Endometrial microvascular endothelial cells (primary cell): ENCODE data around the gene PDGFRB. TPM values are rescaled to one million over a fixed set of nuclear protein-coding genes. Genes with fewer than 3 reads are reported as not detected.

Experiments
- in situ Hi-C: cut with HindIII; loops from 2 replicates; pipeline ENCODE4 v1.10.0; 2017; ENCODE audit warnings: low sequenced_read_pairs, low pct_unique_long_range_greater_than_20kb; ENCODE audit errors: inconsistent ontology term
- total RNA-seq: library from RNA; depleted of rRNA; stranded (reverse); fragments of >200 nt; gene quantifications from one replicate; pipeline ENCODE4 v1.2.3, GENCODE V29; 2015; ENCODE audit errors: inconsistent ontology term

The PDGFRB gene
- total RNA-seq, 1 donor from 2014 or later, result 2.8 TPM

DNA sequence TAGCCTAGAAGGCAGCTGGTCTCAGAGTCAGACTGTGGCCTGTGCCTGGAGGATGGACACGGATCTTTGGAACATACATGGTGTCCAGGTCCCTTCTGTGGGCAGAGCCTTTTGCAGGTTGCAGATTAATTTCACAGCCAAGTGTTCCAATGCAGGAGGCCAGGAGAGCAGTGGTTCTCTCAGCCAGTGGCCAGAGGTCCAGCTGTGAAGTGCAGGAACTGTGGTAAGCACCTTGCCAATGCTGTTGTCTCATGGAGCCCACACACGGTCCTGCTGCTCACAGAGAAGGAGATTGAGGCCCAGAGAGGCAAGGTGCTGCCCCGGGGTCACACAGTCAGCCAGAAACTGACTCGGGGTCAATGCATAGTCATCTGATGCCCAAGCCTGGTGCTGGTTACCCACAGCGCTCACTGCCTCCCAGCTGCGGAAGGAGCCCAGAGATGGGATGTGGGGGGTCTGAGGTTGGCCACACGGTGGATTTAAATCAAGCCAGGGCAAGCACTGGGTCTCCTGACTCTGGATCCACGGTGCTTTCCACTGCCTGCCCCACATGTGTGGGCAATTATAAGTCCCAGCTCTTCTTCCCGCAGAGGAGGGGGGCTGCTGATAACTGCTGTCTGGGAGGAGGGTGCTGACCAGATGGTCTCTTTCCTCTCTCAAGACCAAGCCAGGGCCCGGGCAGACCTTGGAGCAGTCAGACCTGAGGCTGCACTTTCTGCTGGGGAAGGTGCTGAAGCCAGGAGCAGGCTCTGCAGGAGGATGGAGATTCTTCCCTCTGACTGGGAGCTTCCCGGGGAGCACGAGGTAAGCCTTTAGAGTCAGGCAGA is 2.8 kb downstream of the PDGFRB start:
- in situ Hi-C loops, result no loop called here

DNA sequence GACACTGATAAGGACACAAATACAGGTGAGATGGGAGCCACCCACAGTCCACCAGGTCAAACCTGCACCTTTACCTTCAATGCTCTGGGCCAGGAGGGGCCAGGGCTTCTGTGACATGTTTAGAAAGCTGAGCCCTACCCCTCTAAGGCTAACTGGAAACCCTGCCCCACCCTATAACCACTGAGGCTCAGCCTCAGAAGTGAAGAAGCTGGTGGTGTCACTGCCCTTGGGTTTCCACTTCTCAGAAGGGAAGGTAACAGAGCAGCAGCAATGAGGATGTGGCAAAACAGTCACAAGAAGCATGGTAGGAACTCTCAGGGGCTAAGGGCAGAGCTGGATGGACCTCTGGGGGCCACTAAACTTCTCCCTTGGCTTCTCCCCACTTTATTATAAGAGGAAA is 6.0 kb downstream of the PDGFRB start:
- in situ Hi-C loops, result no loop called here

DNA sequence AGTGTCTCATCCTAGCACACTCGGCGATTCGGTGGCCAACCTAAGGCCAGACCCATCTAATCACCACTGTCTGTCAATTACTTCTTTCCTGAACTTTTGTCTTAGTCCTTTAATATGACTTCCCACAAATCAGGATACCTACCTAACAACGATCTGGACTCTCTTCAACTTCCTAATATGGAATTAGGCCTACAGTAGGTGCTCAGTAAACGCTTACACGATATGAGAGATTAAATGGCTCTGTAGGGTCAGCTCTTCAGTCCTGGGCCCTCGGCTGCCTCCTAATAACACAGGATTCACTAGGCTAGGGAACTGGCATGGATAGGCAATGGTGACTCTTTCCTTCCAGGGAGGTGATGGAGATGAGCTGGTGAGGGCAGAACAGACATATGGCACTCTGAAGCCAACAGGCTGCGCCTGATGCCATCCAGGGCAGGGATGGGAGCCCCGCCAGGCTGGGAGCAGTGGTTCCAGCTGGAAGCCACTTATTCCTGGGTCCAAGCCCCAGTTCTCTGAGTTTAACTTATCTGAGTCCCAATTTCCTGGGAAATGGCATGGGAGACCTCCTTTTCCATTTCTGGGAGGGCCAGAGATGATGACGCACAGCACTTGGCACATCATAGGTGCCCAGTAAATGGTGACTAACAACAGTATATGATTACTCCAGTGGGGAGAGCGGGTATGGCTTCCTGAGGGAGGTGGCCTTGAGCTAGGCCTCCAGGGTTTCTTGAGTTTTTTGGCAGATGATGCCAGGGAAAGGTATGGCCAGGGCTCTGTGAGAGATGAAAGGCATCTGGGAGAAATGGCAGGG is 7.3 kb downstream of the PDGFRB start:
- in situ Hi-C loops, result no loop called here

DNA sequence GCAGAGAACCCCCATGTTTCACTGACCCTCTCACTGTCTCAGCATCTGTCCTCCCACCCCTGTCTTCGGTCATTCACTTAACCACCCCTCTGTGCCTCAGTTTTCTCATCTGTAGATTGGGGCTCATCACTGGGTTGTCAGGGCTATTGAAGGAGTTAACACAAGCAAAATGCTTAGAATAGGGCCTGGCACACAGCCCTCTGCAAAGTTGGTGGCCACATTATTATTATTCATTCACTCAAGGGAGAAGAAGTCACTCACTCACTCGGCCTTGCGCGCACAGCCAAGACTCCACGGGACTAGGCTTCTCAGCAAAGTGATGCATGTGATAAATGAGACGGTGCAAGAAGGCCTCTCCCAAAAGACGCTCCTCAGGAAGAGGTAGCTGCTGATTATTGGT is 8.0 kb downstream of the PDGFRB start:
- in situ Hi-C loops, result no loop called here

DNA sequence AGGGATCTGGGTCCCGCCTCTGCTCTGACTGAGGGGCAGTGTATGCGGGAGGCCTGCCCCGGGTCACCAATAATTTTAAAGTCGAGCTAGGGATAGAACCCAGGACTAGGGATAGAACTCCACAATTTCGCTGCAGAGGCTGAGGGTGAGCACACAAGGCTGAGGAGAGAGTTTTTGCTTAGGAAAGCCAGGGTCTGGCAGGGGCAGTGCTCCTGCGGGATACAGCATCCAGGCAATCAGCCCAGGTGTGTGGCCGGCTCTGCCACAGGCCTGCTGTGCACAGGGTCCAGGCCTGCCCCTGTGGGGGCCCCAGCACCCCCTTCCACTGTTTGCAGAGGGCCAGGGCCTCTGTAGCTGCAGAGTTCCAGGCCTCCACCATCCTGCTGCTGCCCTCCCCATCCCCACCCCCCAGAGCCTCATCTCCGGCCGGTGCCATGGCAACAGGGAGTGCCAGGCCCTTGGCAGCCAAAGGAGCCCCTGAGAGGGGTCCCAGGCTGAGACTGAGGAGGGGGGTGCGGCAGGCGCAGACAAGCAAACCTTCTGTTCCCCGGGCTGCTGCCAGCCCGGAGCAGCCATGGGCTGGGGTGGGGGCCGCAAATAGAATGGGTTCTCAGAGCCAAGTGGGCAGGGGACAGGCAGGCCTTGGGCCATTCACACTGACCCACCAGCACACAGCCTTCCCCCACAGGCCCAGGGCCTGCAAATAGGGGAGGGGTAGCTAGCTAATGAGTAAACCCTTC is 8.6 kb downstream of the PDGFRB start:
- in situ Hi-C loops, result no loop called here

DNA sequence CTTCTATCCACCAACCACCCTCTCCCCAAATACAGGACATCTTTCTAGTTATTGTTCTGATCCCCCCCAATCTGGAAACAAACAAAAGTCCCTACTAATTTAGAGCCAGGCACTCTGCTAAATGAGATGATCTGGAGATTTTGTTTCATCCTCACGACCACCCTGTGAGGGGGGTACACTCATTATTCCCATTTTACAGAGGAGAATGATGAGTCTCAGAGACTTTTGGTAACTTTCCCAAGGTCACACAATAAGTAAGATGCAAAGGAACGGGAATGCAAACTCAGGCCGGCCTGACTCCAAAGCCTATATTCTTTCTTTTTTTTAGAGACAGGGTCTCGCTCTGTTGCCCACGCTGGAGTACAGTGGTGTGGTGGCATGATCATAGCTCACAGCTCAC is 9.4 kb downstream of the PDGFRB start:
- in situ Hi-C loops, result no loop called here

DNA sequence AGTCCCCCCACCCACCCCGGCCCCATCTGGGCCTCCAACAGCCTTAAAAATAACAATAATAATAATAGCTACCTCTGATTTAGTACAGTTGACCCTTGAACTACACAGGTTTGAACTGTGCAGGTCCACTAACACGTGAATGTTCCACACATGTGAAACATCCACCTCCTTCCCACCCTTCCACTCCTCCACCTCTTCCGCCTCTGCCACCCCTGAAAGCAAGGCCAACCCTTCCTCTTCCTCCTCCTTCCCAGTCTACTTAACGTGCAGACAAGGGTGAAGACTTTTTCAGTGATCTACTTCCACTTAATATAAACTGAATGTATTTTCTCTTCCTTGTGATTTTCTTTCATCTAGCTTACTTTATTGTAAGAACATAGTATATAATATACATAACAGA is 10.8 kb downstream of the PDGFRB start:
- in situ Hi-C loops, result no loop called here

DNA sequence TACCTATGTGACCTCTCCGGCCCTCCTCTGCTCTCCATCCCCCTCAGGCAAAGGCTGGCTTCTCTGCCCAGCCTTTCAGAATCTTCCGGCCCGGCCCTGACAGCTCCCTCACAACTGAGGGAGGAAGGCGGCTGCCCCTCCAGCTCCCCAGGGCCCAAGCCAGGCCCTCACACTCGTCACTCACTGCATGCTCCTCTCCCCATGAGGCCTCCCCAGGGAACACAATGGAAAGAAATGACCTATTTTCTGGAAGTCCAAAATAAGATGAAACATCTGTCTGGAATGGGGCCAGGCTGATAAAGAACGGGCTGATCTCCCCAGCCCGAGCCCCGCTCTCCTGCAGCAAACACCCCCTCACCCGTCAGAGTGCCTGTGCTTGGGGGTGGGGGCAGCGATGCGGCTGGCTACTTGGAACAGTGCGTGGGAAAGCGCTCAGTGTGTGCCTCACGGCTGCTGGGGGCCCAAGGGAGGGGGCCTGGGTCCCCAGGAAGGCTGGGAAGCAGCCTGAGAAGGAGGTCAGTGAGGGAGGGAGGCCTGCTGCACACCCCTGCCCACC is 11.3 kb downstream of the PDGFRB start:
- in situ Hi-C loops, result no loop called here

DNA sequence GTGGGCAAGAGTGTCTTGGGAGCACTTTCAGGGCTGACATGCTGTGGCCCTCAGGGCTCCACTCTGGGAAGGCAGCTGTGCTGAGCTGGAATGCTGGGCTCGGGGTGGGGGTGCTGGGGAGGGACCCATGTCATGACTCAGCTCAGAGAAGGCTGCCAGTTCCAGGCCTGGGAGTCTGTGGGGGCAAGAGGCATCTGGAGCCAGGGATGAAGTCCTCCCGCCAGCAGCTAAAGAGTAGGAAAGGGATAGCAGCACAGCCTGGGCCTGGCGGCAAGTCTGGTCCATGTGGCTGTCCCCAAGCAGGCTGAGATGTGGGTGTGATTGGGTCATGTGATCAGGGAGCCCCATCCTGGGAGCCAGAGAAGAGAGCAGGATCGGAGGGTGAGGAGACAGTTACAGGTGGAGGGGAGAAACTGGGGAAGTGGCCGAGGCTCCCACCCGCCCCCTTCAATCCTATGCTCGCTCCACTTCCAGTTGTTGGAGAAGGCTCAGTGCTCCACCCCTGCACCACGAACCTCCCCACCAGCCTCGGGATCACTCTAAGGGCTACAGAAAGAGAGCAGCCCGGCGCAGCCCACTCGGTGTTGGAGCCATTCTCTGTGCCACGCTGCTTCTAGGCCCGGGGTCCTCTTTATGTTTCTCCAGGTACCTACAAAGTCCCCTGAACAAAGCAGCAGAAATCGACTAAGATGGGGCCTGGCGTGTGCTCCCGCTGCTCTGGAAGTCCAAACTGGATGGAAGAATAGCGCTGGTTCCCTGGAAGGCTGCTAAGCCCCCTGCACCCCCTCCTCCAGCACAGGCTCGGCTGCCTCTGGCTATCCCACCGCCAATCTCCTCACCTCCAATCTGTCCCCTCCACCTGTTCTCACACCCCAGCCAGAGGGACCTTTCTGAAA is 12.0 kb downstream of the PDGFRB start:
- in situ Hi-C loops, result no loop called here

DNA sequence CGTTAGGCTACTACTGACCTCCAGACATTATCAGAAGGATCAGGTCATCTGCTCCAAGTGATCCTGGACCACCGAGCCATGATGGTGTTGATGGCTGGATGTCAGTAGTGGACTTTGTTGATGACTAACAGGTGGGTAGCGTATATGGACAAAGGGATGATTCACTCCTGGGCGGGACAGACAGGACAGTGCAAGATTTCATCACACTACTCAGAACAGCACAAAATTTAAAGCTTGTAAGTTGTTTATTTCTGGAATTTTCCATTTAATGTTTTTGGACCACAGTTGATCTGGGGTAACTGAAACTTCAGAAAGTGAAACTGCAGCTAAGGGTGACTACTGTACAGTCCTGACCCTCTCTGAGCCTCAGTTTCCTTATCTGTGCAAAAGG is 12.7 kb downstream of the PDGFRB start:
- in situ Hi-C loops, result no loop called here

DNA sequence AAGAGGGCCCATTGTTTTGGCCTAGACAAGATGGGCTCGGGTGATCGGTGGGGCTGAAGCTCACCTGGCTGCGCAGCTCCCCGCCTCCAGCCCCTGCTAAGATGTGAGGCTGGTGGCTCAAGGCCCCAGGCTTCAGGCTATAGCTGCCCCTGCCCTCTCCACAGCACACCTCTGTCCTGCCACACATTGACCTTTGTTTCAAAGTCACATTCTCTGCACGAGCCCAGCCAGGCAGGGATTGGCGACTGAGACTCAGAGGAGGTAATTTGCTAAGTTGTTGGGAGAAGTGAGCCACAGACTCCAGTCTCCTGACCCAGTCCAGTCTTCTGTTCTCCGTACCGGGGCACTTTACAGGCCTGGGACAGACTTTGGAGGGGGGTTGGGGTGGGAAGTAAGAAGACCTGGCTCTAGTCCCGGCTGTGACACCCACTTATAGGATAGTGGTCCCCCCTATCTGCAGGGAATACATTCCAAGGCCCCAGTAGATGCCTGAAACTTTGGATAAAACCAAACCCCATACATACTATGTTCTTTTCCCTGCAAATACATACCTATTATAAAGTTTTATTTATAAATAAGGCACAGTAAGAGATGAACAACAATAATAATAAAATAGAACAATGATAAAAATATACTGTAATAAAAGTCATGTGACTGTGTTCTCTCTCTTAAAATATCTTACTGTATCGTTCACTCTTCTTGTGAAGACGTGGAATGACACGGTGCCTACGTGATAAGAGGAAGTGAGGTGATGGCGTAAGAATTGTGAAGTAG is 13.3 kb downstream of the PDGFRB start:
- in situ Hi-C loops, result no loop called here

DNA sequence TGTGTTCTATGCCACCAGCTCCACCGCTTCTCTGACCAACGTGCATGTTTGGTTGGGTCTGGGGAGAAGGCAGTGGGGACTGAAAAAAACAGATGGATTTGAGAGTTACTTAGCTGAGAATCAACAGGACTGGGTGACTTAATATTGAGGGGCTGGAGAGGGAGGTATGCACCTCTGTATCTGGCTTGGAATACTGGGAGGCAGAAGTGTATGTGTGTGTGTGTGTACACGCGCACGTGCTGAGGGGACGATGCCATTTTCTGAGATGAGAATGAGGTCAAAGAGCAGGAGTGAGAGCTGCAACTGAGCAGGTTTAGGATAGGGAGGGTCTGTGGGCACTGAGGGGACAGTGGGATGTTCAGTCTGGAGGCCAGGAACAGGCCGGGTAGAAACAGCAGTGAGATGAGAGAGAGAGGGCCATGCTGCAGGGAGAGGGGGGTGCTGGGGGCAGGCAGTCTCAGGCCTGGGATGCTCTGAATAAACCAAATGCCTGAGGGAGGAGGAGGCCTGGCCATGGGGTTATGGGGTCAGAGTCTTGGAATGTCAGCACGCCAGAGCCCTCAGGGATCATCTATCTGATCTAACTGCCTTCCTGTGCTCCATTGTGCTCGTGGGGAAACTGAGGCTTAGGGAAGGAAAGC is 14.0 kb downstream of the PDGFRB start:
- in situ Hi-C loops, result no loop called here

DNA sequence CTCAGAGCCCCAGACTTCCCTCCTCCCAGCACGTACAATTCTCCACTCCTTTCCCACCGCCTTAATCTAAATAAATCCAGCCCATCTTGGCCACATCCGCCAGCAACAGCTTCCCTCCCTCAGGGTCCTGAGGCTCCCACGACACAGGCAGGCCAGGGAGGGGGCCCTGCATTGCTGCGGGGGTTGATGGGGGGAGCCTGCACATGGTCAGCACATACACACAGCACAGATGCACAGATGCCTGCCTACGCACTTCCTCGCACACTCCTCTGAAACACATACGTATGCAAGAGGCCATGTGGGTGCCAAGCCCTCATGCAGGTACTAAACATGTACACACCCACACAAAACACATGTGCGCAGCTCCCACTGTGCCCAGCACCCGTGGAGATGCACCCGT is 14.8 kb downstream of the PDGFRB start:
- in situ Hi-C loops, result no loop called here

DNA sequence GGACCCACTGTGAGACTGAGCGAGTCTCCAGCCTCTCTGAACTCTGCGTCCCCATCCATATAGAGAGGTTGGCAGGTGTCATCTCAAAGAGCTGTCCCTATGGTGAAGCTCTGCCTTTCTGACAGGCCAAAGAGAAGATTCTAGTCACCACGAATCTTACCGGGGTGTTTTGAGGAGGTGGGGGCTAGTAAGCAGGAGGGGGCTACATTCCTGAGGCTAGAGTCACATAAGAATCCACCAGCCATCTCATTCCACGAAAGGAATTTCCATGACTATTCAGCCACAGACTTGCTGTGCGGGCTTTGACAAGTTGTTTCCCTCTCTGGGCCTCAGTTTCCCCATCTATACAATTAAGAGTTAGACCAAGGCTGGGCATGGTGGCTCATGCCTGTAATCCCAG is 16.3 kb downstream of the PDGFRB start:
- in situ Hi-C loops, result no loop called here

DNA sequence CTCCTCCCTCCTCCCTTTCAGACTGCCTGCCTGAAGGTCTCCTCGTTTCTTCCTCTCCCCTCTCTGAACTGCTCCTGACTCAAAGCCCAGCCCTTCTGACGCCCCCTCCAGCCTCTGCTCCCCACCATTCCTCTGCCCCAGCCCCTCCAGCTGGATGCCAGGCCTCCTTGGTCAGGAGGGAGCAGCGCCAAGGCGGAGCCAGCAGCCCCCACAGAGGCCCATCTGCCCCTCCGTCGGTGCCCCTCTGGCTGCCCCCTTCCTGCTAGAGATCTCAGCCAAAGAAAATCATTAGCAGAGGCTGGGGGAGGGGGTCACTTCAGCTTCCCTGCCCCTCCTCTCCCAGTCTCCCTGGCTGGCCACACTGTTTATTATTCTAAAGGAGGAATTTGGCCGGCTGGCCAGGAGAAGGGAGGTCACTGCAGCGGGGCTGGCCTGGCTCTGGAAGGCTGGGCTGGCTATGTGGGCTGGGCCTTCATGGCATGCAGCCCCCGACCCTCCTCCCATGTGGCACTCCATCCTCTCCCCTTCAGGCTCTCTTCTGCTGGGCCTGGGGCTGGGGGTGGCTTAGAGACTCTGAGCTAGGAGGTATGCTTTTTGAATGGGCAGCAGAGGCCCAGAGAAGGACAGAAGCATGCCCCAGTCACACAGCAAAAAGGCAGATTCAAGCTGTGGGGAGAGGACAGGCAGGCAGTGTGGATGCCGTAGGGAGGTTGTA is 16.9 kb downstream of the PDGFRB start:
- in situ Hi-C loops, result no loop called here

DNA sequence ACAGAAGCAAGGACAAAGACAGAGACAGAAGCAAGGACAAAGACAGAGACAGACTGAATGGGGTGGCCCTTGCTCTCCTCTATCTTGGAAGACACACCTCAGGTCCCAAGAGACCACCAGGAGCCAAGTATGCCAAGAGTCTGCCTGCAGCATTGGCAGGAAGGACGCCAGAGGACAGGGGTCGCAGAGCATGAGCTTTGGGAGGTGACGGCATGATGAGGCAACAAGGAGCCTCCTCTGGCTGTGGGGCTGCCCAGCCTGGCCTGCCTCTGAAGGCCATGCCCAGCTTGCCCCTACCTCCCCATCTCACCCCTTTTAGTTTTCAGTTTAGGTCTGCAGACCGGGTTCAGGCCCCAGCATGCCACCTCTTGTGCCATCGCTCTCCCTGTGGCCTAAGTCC is 17.6 kb downstream of the PDGFRB start:
- in situ Hi-C loops, result no loop called here
